DMS53 (cell line): Measurements from ENCODE around the gene SGTA.
A peak's percentile ranks its signal among the peaks of the same experiment; 100 is the strongest.
"Not testable (repeated sequence)": the region's sequence is repeated elsewhere in the genome, so short reads cannot be mapped to it uniquely, and the experiment has no call there.

Source experiments
- DNase-seq: peaks from one replicate; lab custom pipeline; 2025; lab: John Stamatoyannopoulos, UW

The SGTA gene

DNA sequence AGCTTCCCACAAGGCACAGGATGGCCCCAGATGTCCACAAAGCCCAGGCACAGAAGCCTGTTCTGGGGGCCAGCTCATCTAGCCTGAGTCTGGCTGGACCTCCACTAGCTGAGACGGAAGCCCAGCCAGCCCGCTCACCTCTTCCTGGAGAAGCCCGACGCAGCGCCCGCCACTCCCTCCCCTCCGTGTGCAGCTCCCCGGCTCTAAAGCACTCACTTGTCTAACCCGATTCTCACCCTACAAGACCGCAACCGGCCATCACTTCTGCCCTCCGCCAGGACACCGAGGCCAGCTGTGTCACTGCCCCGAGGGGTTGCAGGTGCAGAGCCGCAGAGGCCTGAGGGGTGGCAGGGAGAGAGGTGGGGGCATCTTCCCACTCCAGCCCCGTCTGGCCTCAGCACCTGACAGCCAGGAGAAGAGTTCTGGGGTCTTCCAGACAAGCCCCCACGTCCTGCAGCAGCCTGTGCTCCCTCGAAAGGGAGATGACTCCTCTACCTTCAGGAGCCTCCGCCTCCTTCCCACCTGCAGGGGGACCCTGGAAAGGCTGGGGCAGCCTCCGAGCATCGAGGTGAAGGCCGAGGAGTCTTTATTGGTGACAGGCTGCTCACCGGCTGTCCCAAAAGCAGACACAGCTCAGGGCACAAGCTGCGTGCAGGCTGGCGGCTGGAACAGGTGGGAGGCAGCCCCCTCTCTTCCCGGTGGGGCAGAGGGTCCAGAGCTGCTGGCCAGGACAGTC is 56.0 kb downstream of the SGTA start:
- peak; percentile 39 for DNase-seq

DNA sequence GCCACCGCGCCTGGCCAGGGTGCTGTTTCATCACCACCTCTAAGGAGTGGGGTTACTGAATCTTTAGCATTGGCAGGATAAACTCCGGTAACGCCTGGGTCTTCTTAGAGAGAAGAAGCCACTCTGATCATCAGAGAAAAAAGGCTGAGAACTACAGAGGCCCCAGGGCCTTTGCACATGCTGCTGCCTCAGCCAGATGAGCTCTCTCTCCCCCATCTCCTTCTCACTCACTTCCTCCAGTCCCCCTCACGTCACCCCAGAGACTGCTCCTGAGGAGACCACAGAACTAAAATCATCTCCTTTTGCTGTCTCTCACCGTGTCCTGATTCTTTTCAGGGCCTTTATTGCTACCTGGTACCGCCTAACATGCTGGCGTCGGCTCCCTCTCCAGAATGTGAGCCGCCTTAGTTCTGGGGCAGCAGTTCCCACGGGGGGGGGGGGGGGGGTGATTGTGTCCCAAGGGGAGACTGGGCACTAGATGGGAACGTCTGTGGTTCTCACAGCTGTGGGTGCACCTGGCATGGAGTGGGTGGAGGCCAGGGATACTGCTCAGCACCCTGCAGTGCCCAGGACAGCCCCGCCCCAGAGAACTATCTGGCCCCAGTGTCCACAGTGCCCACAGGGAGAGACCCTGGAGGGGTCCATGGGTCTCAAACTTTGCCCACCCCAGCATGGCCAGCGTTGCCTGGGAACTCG is 56.8 kb downstream of the SGTA start:
- DNase-seq, result no peak

DNA sequence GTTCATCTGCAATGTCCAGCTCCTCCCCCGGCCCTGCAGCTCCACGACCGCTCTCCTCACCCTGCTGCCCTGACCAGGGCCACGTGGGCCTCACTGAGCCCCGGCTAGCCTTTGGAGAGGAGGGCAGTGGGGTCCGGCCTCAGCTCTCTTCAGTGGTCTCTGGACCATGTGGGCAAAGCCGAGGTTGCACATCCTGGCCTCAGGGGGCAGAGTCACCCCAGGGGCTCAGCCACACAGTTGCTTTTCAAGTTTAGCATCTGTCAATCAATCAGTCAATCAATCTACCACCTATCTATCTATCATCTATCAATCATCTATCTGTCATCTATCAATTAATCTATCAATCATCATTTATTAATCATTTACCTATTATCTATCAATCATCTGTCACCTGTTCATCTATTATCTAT is 58.9 kb downstream of the SGTA start:
- DNase-seq, result no peak

DNA sequence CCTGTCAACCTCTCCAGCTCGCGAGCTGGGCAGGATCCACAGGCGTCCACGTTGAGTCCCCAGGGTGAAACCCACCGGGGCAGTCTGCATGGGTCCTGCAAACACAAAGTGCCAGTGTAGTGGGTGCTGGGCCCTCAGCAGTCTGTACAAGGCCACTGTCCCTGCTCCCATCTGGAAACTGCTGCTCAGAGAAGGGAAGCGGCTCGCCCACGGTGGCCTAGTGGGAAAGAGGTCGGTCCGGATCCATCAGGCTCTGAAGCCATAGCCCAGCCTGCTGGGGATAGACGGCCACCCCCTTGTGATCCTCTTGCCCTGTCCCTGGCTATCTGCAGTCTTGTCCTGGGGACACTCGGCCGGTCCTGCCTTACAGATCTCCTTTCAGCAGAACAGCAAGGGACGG is 59.3 kb downstream of the SGTA start:
- DNase-seq, result no peak

DNA sequence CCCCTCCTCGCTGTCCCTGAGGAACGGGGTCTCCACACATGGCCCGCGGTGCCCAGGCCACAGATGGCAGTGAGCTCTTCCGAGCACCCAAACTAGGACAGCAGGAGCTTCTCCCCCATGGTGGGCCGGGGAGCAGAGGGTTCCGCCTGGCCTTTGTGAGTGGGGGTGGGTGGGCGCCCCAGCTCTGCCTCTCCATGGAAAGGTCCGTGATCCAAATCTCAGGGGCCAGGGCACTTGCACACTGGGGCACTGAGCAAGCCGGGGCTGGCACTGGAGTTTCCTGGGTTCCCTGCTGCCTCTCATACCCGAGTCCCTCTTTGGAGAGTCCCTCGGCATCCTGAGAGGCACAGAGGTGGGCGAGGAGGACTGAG is 59.7 kb downstream of the SGTA start:
- no peak for DNase-seq

DNA sequence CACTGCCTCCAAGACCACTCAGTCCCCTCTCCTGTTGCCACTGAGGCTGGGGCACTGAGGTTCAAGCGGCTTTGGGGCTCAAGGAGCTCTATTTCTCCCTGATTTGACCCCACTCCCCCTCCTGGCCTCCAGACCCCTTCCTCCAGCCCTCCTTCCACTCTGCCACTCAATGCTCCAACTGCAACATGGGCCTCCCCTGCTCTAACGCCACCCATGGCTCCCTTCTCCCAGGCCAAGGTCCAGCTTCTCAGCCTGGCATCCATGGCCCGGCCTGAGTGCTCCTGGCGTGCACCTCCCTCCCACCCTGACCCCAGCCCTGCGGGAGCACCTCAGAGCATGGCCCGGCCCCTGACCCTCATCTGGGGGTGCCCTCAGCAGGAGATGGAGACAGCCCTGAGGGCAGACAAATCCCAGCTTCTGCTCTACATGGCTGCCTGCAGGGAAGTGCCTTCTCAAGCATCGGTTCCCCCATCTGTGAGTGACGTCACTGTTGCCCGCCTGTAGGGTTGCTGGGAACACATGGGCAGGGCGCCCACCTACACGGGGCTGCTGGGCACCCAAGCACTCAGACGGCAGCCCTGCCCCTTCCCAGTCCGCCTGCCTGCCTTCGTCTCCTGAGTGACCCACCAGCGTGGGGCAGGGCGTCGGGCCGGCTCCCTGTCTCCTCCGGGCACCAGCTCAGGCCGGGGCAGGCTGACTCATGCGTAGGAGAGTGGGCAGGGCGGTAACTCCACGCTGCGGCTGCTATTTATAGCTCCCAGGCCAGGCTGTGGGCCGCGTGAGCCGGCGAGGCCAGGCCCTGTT is 60.3 kb downstream of the SGTA start:
- DNase-seq, result peak; percentile 75

DNA sequence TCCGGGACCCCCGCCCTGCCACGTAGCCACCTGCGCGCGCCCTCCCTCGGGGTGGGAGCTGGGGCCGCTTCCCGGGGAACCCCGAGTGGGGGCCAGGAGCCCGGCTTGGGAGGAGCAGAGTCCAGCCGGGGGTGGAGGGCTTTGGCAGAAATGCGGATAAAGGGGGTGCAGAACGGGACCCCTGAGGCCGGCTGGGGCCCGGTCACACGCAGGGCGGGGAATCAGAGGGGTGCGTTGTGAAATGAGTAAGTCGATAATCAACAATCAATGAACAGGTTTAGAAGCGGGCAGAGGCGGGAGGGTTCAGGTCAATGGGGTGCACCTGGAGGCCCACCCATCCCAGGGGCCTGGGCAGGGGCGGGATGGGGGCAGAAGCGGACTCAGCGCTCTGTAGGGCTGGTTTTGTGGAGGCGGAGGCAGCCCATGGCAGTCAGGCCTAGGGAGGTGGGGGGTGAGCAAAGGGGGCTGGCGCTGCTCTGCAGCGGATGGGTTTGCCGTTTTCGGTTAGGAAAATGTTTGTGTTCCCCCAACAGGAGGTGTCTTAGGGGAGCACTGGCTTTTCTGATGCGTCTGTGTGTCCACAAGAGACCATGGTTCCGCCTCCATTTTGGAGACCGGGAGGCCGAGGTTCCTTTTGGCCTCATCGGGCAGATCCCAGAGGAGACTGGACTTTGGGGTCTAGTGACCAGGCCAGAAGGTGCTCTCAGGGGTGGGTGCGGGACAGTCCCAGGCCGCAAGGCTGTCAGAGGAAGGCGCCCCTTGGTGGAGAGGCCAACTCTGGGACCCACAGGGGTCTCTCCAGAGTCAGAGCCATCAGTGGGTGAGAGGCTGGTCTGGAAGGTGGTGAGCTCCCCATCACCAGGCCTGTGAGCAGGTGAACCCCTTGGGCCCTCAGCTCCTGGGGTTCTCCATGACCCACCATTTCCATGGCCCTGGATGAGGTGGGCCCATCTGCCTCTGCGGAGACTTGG is 61.2 kb downstream of the SGTA start:
- no peak for DNase-seq

DNA sequence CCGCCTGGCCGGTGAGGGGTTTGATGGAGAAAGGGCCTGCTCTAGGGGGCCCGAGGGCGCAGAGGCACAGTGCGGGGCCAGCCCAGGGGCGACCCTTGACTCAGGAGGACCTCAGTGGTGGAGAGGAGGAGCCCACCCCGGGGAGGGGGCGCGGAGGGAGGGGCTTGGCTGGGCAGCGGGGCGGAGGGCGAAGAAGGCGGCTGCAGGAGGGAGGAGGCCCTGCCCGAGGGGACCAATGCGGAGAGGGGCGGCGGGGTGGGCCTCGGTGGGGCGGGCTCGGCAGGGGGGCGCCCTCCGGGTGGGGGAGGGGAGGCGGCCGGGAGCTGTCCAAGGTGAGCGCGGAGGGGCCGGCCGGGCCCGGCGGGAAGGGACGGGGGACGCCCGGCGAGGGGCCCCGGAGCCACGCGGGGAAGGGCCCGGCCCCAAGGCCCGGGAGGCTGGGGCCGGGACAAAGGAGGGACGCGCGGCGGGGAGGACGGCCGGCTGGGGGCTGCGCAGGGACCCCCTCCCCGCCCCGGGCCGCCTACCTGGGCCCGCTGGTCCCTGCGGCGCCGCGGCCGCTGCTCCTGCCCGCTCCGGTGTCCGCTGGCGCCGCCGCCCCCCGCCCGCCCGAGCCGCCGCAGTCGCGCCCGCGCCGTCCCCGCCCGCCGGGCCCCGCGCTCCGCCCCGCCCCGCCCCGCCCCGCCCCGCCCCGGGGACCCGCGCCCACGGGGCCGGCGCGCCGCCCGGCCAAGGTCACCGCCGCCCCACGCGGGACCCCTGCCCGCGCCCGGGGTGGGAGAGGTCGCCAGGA is 62.1 kb downstream of the SGTA start, which contains the start of gene DIRAS1:
DIRAS1 (minus strand) TSS at position 596 of the 793 bp plus-strand sequence. CDS start 3,566 bp downstream, outside the sequence.
- no peak for DNase-seq

DNA sequence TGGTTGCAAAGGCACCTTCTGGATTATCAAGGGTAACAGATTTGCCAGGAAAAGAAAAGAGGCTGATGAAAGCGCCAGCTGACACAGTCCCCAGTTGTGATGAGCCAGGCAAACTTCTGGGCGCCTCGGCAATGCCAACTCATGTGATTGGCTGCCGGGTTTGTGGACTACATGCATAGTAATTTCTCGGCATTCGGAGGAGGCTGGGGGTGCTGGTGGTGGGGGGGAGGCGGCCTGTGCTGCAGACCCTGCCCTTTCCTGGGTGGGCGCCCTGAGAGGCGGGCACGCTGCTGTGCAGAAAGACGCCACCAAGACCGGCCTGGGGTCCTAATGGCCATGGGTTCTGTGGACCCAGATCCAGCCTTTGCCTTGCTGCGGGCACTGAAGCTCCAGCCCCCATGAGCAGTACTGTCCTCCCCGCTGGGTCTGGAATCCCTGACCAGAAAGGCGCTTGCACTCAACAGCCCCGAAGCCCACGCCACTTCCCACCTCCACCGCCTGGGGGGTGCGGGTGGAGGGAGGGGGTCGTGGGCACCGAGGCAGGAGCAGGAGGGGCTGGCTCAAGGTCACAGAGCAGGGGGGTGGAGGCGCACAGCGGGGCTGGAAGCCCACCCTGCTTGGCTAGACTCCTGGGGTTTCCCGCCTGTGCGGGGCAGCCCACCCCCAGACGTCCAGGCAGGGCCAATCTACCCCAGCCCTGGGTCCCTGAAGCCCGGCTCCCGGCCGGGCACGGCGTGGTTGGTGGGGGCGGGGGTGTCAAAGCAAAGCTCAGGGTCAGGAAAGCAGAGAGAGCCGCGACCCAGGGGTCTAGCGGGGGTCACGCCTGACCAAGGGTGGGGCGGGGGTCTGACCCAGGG is 62.9 kb downstream of the SGTA start:
- DNase-seq, result no peak

DNA sequence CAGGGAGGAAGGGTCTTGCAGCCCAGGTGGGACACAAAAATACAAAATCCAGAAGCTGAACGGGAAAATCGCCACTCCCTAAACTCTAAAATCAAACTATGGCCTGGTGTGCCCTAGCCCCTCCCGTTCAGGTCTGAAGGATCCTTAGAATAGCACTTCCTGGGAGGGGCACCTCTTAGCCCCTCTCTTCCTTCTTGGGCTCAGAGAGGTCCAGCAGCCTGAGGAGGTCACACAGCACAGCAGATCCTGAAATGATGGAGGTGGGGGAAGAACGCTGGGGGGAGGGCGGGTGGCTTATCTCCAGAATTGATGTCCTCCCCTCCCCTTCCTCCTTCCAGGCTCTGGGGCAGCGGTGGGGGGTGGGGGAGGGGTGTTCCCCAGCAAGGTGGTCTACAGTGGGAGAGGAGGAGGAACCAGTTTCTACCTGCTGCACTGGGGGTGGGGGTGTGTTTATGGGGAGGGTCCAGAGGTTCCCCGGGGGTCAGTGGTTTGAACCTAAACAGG is 63.8 kb downstream of the SGTA start:
- no peak for DNase-seq

DNA sequence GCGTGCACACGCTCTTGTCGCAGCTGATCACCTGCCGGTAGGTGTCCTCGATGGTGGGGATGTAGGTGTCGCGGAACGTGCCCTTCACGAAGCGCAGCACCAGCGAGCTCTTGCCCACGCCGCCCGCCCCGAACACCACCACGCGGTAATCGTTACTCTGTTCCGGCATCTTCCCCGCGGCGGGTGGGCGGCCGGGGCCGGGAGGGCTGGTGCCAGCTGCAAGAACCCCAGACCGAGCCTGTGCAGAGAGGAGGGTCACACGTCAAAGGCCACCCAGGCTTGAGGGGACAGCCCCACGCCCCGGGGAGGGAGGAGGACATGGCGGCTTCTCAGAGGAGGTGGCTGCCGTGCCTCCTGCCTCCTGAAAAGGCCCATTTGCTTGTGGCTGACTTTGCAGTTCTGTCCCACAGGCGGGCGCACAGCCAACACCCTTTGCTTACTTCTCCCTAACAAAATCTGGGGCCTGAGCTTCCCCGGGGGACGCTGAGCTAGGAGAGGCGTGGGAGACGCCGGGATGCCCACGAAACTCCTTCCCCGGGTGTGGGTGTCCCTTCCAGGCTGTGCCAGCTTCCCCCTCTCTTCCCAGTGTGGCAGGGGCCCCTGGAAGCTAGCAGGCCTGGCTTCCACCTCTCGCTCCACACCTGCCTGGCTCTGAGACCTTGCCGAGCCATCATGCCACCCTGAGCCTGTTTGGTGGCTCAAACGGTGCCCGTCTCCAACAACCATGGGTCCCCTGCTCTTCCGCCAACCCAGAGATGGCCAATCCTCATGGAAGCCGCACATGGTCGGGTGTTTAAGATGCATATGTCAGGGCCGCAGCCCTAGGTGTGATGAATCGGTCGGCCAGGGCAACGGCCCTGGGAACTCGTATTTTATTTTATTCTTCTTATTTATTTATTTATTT is 65.2 kb downstream of the SGTA start:
- DNase-seq, result no peak

DNA sequence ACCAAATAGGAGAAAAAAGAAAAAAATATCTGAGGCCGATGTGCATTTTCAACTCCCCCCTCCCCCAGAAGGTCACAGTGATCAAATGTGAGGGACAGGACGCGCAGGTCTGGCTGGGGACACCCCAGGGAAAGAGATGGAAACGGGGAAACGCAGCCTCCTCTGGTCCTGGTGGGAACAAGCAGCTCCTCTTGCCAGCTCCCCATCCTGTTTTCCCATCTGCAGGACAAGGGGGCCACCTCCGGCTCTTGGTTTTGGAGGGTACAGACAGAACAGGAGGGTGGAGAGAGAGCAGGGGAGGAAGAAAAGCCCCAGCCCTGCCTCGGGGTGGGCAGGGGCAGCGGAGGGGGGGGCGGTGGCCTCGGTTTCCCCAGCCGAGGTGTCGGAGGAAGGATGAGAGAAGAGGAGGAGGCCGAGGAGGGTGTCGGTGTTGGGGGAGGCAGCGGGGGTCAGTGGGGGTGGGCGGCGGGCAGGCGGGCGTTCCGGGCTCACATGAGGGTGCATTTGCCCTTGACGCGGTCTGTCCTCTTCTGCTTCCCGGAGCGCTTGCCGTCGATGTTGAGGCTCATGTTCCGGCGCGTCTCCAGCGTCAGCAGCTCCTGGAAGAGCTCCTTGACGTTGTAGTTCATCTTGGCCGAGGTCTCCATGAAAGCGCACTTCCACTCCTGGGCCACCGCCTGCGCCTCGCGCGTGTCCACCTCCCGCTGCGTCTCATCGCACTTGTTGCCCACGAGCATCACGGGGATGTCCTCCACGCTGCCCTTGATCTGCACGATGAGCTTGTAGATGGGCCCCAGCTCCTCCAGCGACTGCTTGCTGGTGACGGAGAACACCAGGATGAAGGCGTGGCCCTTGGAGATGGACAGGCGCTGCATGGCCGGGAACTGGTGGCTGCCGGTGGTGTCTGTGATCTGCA is 66.1 kb downstream of the SGTA start:
- no peak for DNase-seq

DNA sequence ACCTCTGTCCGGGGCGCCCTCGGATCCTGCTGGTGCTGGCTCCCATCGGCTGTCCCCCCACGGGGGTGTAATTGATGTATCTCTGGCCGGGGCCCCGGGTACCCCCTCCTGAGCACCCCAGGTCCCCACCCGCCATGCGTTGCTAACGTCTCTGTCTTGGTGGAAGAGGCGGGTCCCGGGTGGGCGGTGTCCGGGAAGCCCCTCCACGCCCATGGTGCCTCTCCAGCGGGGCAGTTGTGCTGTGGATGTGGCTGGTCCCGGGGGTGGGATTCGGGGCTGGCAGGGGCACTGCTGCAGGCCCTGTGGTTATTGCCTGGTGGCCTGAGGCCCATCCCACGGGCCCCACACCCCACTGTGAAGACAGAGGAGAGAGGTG is 66.8 kb downstream of the SGTA start:
- no peak for DNase-seq

DNA sequence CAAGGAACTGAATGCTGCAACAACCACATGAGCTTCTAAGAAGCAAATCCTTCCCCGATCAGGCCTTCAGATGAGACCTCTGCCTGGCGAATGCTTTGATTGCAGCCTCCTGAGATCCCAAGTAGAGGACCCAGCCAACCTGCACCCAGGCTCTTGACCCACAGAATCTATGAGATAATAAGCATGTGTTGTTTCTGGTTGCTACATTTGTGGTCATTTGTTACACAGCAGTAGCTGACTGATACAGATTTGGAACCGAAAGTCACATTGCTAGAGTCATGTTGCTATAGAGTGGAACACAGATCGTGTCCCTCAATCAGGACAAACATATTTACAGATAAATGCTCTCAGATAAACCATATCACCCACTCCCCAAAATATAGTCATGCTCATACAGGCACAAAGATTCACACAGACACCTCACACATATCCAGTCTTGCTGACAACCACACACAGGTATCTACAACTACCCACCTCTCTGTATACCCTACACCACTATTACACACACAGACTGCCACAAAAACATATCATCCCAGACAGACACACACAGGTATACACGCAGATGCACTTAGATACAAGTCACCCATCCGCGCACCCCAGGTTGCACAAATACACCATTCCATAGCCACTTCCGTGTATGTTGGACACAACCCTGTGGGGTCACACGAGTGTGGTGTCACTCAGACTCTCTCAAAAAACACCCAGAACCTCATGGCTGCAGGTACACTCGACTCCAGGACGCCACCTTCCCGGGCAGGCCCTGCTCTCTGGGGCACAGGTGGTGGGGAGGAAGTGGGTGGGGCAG is 67.4 kb downstream of the SGTA start:
- no peak for DNase-seq

DNA sequence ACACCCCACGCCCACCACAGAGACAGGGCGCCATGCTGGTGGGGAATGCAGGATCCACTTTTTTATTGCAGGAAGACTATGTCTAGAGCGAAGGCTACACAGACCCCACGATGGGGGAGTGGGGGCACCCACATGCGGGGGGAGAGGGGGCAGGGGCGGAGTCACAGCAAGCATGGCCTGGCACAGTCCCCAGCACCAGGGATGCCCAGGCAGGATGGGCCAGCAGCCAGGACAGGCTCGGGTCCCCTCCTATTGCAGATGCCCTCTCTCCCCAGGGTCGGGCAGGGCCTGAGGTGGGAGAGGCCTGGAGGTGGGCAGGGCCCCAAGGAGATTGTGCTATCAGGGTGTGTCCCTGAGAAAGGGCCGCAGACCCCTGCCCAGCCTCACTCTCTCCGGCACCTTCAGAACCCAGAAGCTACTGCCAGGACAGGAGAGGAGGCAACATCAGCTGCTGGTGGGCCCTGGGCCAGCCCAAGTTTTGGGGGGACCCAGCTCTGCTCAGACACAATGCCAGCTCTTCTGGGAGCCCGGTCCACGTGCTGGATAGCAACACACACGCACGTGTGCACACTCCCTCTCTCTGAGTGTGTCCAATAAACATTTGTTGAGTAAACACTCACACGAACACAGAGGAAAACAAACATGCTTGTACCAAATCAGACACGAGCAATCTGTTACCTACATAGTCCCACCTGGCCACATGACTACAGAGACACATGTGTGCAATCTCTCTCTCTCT is 68.4 kb downstream of the SGTA start:
- DNase-seq, result no peak

DNA sequence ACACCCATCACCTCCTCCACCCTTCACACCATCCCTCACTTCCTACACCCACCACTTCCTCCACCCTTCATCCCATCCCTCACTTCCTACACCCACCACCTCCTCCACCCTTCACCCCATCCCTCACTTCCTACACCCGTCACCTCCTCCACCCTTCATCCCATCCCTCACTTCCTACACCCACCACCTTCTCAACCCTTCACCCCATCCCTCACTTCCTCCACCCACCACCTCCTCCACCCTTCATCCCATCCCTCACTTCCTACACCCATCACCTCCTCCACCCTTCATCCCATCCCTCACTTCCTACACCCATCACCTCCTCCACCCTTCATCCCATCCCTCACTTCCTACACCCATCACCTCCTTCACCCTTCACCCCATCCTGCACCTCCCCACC is 69.0 kb downstream of the SGTA start:
- not testable (repeated sequence) for DNase-seq
